Activated CD8-positive, alpha-beta T cell treated with anti-CD3 and anti-CD28 coated beads for 36 hours (primary cell): Measurements from ENCODE around the gene BTBD2. TPM values are rescaled to one million over a fixed set of nuclear protein-coding genes. Genes with fewer than 3 reads are reported as not detected.

ENCODE experiments used
- ATAC-seq: fragments of 200-7000 bp; cut with Tn5 transposase; one replicate; pipeline ENCODE4 v1.10.0; 2021; ENCODE audit warnings: mild to moderate bottlenecking, moderate library complexity
- CTCF ChIA-PET: fragments of 350-600 bp; sonication (Branson Sonifier 250); formaldehyde crosslinking; loops from one replicate; lab custom pipeline; 2021; ENCODE audit warnings: antibody characterized with exemption; lab: Charles Lee
- POLR2A ChIA-PET: fragments of 350-600 bp; sonication (Branson Sonifier 250); formaldehyde crosslinking; loops from one replicate; lab custom pipeline; 2021; ENCODE audit warnings: antibody characterized with exemption; lab: Charles Lee
- DNase-seq: peaks from one replicate; pipeline ENCODE4 v3.0.0-alpha.2; 2020
- H3K27ac Mint-ChIP-seq: one replicate; pipeline ENCODE4 v1.8.0; 2021; ENCODE audit warnings: mild to moderate bottlenecking, mixed read lengths
- H3K27me3 Mint-ChIP-seq: one replicate; pipeline ENCODE4 v1.8.0; 2021; ENCODE audit warnings: mixed read lengths
- H3K36me3 Mint-ChIP-seq: one replicate; pipeline ENCODE4 v1.8.0; 2021; ENCODE audit warnings: low read depth, mixed read lengths
- H3K4me1 Mint-ChIP-seq: one replicate; pipeline ENCODE4 v1.8.0; 2021; ENCODE audit warnings: low read depth, mixed read lengths
- H3K4me3 Mint-ChIP-seq: one replicate; pipeline ENCODE4 v1.8.0; 2021; ENCODE audit warnings: mild to moderate bottlenecking, moderate library complexity, mixed read lengths
- H3K9me3 Mint-ChIP-seq: one replicate; pipeline ENCODE4 v1.8.0; 2021; ENCODE audit warnings: mixed read lengths
- intact Hi-C: fragments of 100-400 bp; cut with micrococcal nuclease; formaldehyde crosslinking; loops from one replicate; pipeline ENCODE4 v1.10.0; 2022
- total RNA-seq, 2 experiments: library from RNA; stranded (reverse); gene quantifications; one replicate each; pipeline ENCODE4 v1.2.3, GENCODE V29; 2021
- TF ChIP-seq, protein P1 (sequence below): fragments of 200-600 bp; IDR thresholded peaks from one replicate; pipeline ENCODE4 v1.8.0; 2022; ENCODE audit warnings: antibody characterized with exemption, mild to moderate bottlenecking

BTBD2 gene
- total RNA-seq, 2 experiments from 2014 or later: 36.5 to 44.6 TPM

DNA sequence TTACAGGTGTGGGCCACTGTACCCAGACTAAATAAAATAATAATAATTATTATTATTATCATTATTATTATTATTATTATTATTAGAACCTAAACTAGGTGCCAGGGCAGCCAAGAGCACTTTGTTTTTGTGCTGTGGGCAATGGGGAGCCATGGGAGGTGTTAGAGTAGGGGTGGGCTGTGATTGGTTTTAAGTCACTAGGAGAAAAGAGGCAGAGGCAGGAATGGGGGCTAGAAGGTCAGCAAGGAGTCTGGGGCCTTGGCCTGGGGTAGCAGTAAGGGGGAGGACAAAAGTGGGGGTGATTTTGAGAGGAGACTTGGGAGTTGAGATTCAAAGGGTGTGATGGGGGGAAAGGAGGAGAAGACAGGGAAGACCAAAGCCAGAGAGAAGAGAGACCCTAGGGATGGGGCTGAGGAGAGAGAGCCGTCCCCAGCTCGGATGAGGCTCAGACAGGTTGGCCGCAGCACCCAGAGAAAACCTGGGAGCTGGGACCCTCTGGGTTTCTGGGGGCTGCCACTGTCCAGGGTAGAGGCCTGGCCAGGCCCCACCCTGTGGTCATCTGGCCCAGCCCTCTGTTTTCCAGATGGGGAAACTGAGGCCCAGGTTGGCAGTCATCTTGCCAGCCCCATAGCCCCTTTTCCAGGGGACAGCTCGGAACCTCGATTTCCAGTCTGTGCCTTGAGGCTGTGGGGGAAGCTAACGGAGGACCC, 17.8 kb upstream of the BTBD2 start:
- peak overlapping the region; percentile 7 for H3K27ac Mint-ChIP-seq
- H3K4me1 Mint-ChIP-seq: peaks cover 25% of the 10 kb centered on the region
- no peak overlapping the region for H3K4me3 Mint-ChIP-seq
- TF ChIP-seq, protein P1, sequence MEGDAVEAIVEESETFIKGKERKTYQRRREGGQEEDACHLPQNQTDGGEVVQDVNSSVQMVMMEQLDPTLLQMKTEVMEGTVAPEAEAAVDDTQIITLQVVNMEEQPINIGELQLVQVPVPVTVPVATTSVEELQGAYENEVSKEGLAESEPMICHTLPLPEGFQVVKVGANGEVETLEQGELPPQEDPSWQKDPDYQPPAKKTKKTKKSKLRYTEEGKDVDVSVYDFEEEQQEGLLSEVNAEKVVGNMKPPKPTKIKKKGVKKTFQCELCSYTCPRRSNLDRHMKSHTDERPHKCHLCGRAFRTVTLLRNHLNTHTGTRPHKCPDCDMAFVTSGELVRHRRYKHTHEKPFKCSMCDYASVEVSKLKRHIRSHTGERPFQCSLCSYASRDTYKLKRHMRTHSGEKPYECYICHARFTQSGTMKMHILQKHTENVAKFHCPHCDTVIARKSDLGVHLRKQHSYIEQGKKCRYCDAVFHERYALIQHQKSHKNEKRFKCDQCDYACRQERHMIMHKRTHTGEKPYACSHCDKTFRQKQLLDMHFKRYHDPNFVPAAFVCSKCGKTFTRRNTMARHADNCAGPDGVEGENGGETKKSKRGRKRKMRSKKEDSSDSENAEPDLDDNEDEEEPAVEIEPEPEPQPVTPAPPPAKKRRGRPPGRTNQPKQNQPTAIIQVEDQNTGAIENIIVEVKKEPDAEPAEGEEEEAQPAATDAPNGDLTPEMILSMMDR: no peak
- ATAC-seq: no peak
- no peaks in the 10 kb centered on the region for H3K36me3 Mint-ChIP-seq
- ChIA-PET POLR2A (interaction anchor here (1.0 to 3.0 kb wide), 2 partner anchors 8 to 60 kb away, joined by 3 to 25 read pairs; no protein-coding TSS in a partner anchor), CTCF (interaction anchor here (0.8 to 2.5 kb wide), 4 partner anchors 9 to 37 kb away, joined by 3 to 14 read pairs (median 6); no protein-coding TSS in a partner anchor)
- intact Hi-C loops: no loop called here
- peaks cover 5% of the 10 kb centered on the region for H3K9me3 Mint-ChIP-seq
- H3K27me3 Mint-ChIP-seq: no peaks in the 10 kb centered on the region
- DNase-seq: no peak

DNA sequence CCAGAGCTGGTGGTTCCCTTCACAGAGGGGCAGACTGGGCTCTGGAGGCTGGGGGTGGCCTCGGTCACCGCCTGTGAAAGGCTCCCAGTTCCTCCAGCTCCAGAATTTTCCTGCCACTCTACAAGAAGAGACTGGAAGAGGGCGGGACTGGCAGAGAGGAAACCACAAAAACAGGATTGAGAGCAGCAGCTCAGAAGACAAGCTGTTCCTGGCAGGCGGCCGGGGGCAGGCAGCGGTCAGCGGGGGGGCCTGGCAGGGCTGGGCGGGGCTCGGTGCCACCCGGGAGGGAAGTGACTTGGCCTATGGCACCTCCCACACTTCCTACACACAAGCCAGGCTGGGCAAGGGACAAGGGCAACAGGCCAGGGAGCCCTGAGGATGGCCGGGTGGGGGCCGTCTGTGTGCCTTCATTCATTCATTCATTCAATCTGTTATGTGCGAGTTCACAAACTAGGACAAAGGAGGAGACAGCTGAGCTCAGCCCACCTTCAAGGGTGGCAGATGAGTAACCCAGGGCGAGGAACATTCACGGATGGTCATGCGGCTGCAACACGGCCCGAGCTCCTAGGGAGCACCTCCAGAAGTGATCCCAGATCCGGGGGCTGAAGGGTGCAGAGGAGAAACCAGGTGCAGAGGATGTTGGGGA, 16.9 kb upstream of the BTBD2 start:
- Mint-ChIP-seq H3K4me1 (peaks cover 25% of the 10 kb centered on the region), H3K27me3 (no peaks in the 10 kb centered on the region), H3K9me3 (peaks cover 5% of the 10 kb centered on the region), H3K4me3 (peak overlapping the region; percentile 65), H3K27ac (peak overlapping the region; percentile 80), H3K36me3 (no peaks in the 10 kb centered on the region)
- CTCF ChIA-PET: interaction anchor here (0.7 to 2.0 kb wide), 5 partner anchors 10 to 51 kb away, joined by 3 to 9 read pairs (median 3); no protein-coding TSS in a partner anchor
- peak; percentile 63 for DNase-seq
- TF ChIP-seq, protein P1: no peak
- ATAC-seq: peak; percentile 40
- intact Hi-C loops: no loop called here
- POLR2A ChIA-PET: interaction anchor here (0.6 to 3.0 kb wide), 11 partner anchors 9 to 145 kb away, joined by 3 to 25 read pairs (median 3); partner anchors contain the start of gene MKNK2

DNA sequence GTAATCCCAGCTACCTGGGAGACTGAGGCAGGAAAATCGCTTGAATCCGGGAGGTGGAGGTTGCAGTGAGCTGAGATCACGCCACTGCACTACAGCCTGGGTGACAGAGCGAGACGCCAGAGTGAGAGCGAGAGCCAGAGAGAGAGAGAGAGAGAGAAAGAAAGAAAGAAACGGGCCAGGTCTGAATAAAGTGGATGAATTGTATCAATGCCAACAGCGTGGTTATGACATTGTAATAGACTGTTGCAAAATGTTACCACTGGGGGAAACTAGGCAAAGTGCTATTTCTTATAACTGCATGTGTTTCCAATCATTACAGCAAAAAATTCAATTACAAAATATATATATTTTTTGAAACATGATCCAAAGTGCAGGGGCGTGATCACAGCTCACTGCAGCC, 11.8 kb upstream of the BTBD2 start:
- no peak for ATAC-seq

DNA sequence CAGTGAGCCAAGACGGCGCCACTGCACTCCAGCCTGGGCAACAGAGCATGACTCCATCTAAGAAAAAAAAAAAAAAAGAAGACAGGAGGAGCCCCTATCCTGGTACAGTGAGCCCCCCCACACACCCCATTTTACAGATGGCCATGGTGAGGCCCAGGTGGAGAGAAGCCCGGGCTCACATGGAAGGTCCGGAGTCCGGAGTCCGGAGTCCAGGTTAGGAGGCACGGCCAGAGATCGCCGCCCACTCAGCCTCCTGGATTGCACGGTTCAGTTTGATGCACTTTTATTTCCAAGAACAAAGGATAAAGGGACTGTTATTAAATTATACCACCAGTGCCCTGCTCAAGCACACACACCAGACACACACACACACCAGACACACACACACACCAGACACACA, 11.3 kb upstream of the BTBD2 start:
- Mint-ChIP-seq H3K4me3 (no peak overlapping the region), H3K27ac (no peak overlapping the region), H3K27me3 (no peaks in the 10 kb centered on the region), H3K4me1 (peaks cover 7% of the 10 kb centered on the region), H3K36me3 (peaks cover 1% of the 10 kb centered on the region), H3K9me3 (peaks cover 3% of the 10 kb centered on the region)
- POLR2A ChIA-PET: no interaction called here
- ATAC-seq (no peak), DNase-seq (no peak)
- intact Hi-C loops: no loop called here
- TF ChIP-seq, protein P1: no peak
- CTCF ChIA-PET: no interaction called here

More for the DNA sequence above, 11.8 kb upstream of the BTBD2 start:
- peaks cover 3% of the 10 kb centered on the region for H3K9me3 Mint-ChIP-seq
- intact Hi-C loops: no loop called here
- ChIA-PET POLR2A (no interaction called here), CTCF (interaction anchor here (2.5 kb wide), 1 partner anchor 42 kb away, joined by 9 read pairs; no protein-coding TSS in a partner anchor)
- H3K4me3 Mint-ChIP-seq: no peak overlapping the region
- peaks cover 13% of the 10 kb centered on the region for H3K4me1 Mint-ChIP-seq
- H3K27ac Mint-ChIP-seq: no peak overlapping the region
- H3K36me3 Mint-ChIP-seq: peaks cover 1% of the 10 kb centered on the region
- no peak for DNase-seq
- TF ChIP-seq, protein P1: no peak
- H3K27me3 Mint-ChIP-seq: no peaks in the 10 kb centered on the region
